Pancreas (tissue), 10 donors: Measurements from ENCODE around the gene DENND1B. TPM values are rescaled to one million over a fixed set of nuclear protein-coding genes. Genes with fewer than 3 reads are reported as not detected.

Source experiments
- ATAC-seq, 4 donors: fragments of 200-7000 bp; cut with Tn5 transposase; one replicate each; pipeline versions ENCODE4 v1.8.0 to v1.9.1; 2020; ENCODE audit warnings: mild to moderate bottlenecking in 4 of 4, moderate library complexity in 4 of 4
- DNase-seq, 6 donors: peaks; one replicate each; pipeline ENCODE4 v3.0.0-alpha.2; 2020
- FAIRE-seq: peaks from 2 replicates; lab custom pipeline; 2012; peaks lifted over from hg19 to GRCh38; lab: Jason Lieb, UNC
- H3K27ac ChIP-seq, 4 donors: fragments of 200-600 bp; sonication (generic); 1 replicate in 3 of 4; 2 replicates in 1 of 4; pipeline versions ENCODE4 v1.5.0 to v1.8.0; 2020
- H3K27me3 ChIP-seq, 4 donors: fragments of 200-600 bp; one replicate each; pipeline ENCODE4 v1.8.0; 2021
- H3K36me3 ChIP-seq, 3 donors: fragments of 200-600 bp; sonication (generic) in 1 of 3; one replicate each; pipeline versions ENCODE4 v1.5.0 to v1.8.0; 2020 to 2021
- H3K4me1 ChIP-seq, 3 donors: fragments of 200-600 bp; one replicate each; pipeline ENCODE4 v1.8.0; 2021
- H3K4me3 ChIP-seq, 4 donors: fragments of 200-600 bp; sonication (generic) in 2 of 4; one replicate each; pipeline versions ENCODE4 v1.5.0 to v1.8.0; 2020 to 2021
- H3K9me3 ChIP-seq, 4 donors: fragments of 200-600 bp; one replicate each; pipeline ENCODE4 v1.8.0; 2021
- WGBS, 2 donors: extraction: QIAGEN DNeasy Blood & Tissue Kit; methylation state at CpG; one replicate each; pipeline ENCODE4 v1.1.7; 2013; 5-methylcytosine and 5-hydroxymethylcytosine counted together
- intact Hi-C, 3 donors: fragments of 100-400 bp; cut with DNase I; formaldehyde crosslinking; loops; one replicate each; pipeline versions ENCODE4 v1.11.1 to v1.14.2; 2022
- polyA plus RNA-seq, 2 donors: library from polyadenylated mRNA; stranded (reverse); fragments of 200-250 nt; gene quantifications; one replicate each; pipeline ENCODE4 v1.2.3, GENCODE V29; 2013
- total RNA-seq, 6 donors: library from RNA; stranded (reverse); fragmentation: NEBNext Ultra II Directional in 4 of 6; extraction: Animal tissue kit (Norgen Biotek cat#: 25700) in 4 of 6; gene quantifications; one replicate each; pipeline versions ENCODE4 v1.2.1 to v1.2.4, GENCODE V29; 2021 to 2023
- TF ChIP-seq, protein P1 (sequence below), 4 donors: fragments of 200-600 bp; sonication (generic) in 3 of 4; IDR thresholded peaks; one replicate each; pipeline versions ENCODE4 v1.5.0 to v1.8.0; 2021; ENCODE audit warnings: antibody characterized with exemption in 4 of 4
- donor health status: healthy with polysubstance abuse.
- donor health status: DM: no; HTN: no; CAD: no; lungs with moderate emphysema.
- donor health status: DM: no; HTN: no; CAD: no.
- donor health status: control.
- donor health status: control.
- donor health status: Bipolar disorder and iron deficiency.
- donor health status: DM: yes; HTN: yes; CAD: no.
- donor health status: DM: no; HTN: no; CAD: no.
- donor health status: DM: no; HTN: no; CAD: no.
- donor health status: DM: yes; HTN: yes; CAD: no.

DENND1B gene
- total and polyA plus RNA-seq, 8 donors = 3.1 to 16.8 (median 11.1) TPM

DNA sequence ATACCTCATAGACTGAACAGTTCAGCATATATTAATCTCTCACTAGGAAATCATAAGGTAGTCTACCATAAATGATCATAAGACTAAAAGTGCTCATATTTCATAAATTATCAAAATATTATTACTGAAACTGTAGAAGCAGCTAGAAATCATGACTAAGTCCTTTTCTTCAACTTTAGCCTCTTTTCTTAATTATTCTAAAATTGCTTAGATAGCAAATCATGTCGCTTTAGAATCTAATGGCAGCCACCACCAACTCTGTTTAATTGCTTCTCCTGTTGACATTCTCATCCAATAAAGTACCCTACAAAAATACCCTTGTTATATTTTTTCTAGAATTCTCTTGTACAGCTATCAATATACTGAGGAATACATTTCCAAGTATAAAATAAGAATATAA is 102.9 kb downstream of the DENND1B start:
- no peaks in the 10 kb centered on the region for H3K36me3 ChIP-seq
- H3K4me1 ChIP-seq = peaks cover 12 to 16% (median 14%) of the 10 kb centered on the region in 3 donors
- H3K4me3 ChIP-seq = no peak overlapping the region
- DNase-seq = no peak
- WGBS, 2 donors = 95 to 98% methylated on average over 1 of the region's 1 CpG
- no peak for FAIRE-seq
- intact Hi-C loops = no loop called here
- no peak for ATAC-seq
- no peaks in the 10 kb centered on the region for H3K27me3 ChIP-seq
- no peak overlapping the region for H3K27ac ChIP-seq
- H3K9me3 ChIP-seq = no peaks in the 10 kb centered on the region
- TF ChIP-seq, protein P1, sequence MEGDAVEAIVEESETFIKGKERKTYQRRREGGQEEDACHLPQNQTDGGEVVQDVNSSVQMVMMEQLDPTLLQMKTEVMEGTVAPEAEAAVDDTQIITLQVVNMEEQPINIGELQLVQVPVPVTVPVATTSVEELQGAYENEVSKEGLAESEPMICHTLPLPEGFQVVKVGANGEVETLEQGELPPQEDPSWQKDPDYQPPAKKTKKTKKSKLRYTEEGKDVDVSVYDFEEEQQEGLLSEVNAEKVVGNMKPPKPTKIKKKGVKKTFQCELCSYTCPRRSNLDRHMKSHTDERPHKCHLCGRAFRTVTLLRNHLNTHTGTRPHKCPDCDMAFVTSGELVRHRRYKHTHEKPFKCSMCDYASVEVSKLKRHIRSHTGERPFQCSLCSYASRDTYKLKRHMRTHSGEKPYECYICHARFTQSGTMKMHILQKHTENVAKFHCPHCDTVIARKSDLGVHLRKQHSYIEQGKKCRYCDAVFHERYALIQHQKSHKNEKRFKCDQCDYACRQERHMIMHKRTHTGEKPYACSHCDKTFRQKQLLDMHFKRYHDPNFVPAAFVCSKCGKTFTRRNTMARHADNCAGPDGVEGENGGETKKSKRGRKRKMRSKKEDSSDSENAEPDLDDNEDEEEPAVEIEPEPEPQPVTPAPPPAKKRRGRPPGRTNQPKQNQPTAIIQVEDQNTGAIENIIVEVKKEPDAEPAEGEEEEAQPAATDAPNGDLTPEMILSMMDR (IDR thresholded peaks at IDR 0.05) = no peak

- 48% methylated on average over 1 of the region's 1 CpG for WGBS, 2 donors
- no peaks in the 10 kb centered on the region for H3K27me3 ChIP-seq
- H3K4me1 ChIP-seq = peaks cover 12 to 16% (median 14%) of the 10 kb centered on the region in 3 donors
- DNase-seq = no peak
- H3K36me3 ChIP-seq = no peaks in the 10 kb centered on the region
- no peak for ATAC-seq
- TF ChIP-seq, protein P1 (IDR thresholded peaks at IDR 0.05) = no peak
- FAIRE-seq = no peak
- H3K9me3 ChIP-seq = no peaks in the 10 kb centered on the region
- intact Hi-C loops = no loop called here
- no peak overlapping the region for H3K4me3 ChIP-seq
- H3K27ac ChIP-seq = no peak overlapping the region
Measured at GRCh38 chr1:197671920-197672319, 103.4 kb downstream of the DENND1B start.

DNA sequence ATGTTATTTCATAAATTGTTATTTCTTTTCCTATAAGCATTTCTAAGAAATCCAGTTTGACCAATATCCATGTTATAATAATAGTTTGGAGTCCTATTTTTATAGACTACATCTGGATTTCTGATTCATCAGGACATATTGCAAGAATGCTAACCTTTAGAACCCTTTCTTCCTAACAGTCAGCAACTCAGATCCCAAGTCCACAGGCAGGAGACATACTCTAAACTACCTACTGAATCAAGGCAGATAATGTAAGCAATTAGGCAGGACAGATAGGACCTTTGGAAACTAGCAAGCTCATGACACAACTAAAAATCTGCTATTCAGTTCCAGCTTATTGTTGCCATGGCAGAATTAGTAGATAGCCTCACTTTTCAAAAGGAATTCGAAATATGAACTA is 104.1 kb downstream of the DENND1B start:
- no peaks in the 10 kb centered on the region for H3K9me3 ChIP-seq
- H3K36me3 ChIP-seq = no peaks in the 10 kb centered on the region
- H3K4me1 ChIP-seq = peaks cover 12 to 14% (median 13%) of the 10 kb centered on the region in 3 donors
- H3K27me3 ChIP-seq = no peaks in the 10 kb centered on the region
- ATAC-seq = no peak
- no peak overlapping the region for H3K4me3 ChIP-seq
- intact Hi-C loops = no loop called here
- TF ChIP-seq, protein P1 (IDR thresholded peaks at IDR 0.05) = no peak
- WGBS, 2 donors = 91 to 95% methylated on average over 1 of the region's 1 CpG
- DNase-seq = no peak
- H3K27ac ChIP-seq = no peak overlapping the region
- no peak for FAIRE-seq

GRCh38 chr1:197666769-197667285 is 108.5 kb downstream of the DENND1B start:
- Histone ChIP-seq H3K4me1 (peaks cover 5 to 17% (median 9%) of the 10 kb centered on the region in 3 donors), H3K27me3 (no peaks in the 10 kb centered on the region), H3K4me3 (no peak overlapping the region), H3K9me3 (no peaks in the 10 kb centered on the region), H3K36me3 (no peaks in the 10 kb centered on the region), H3K27ac (no peak overlapping the region)
- intact Hi-C loops = no loop called here
- DNase-seq = no peak
- TF ChIP-seq, protein P1 (IDR thresholded peaks at IDR 0.05) = no peak
- ATAC-seq = no peak
- FAIRE-seq = no peak
- 98% methylated on average over 11 of the region's 11 CpGs for WGBS, 2 donors

DNA sequence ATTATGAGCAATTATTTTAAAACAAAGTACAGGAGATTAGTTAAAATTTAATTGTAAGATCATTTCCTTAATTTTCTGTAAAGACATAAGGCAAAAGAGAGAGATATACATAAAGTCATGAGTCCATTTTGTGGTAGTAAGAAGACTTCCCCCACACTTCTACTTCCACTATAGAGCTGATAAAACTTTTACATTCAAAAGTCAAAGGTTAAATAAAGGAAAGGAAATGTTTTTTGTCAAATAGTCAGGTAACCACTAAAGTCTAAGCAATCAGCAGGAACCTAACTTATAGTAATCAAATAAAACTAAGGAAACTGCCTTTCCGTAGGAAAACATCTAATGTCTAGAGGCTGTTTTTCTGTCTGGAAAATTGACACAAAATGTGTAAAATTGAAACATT is 110.9 kb downstream of the DENND1B start:
- no peaks in the 10 kb centered on the region for H3K36me3 ChIP-seq
- intact Hi-C loops = no loop called here
- no peaks in the 10 kb centered on the region for H3K9me3 ChIP-seq
- H3K4me1 ChIP-seq = peaks cover 9 to 19% (median 9%) of the 10 kb centered on the region in 3 donors
- H3K27me3 ChIP-seq = no peaks in the 10 kb centered on the region
- H3K4me3 ChIP-seq = no peak overlapping the region
- no peak overlapping the region for H3K27ac ChIP-seq
- no peak for DNase-seq
- 94 to 95% methylated on average over 1 of the region's 1 CpG for WGBS, 2 donors
- peak; percentile 56 for FAIRE-seq
- TF ChIP-seq, protein P1 (IDR thresholded peaks at IDR 0.05) = no peak
- ATAC-seq = no peak
